ENCODE measurements around the gene TMEM63A.

GRCh38 chr1:225862581-225862950, 19.6 kb downstream of the TMEM63A start:
- TF ChIP-seq POLR2A (IDR thresholded peaks at IDR 0.05) (no peak), POLR2AphosphoS5 (IDR thresholded peaks at IDR 0.05; ENCODE audit: insufficient read depth in 1 of 2, low read depth in 1 of 2) (no peak)
